ENCODE measurements around the gene SUV39H2. TPM values are rescaled to one million over a fixed set of nuclear protein-coding genes. Genes with fewer than 3 reads are reported as not detected.

Gene SUV39H2
- polyA plus RNA-seq, 1 donor (not counting 4 experiments of a cell fraction or from before 2014, with no cell fraction given), result 11.8 TPM

DNA sequence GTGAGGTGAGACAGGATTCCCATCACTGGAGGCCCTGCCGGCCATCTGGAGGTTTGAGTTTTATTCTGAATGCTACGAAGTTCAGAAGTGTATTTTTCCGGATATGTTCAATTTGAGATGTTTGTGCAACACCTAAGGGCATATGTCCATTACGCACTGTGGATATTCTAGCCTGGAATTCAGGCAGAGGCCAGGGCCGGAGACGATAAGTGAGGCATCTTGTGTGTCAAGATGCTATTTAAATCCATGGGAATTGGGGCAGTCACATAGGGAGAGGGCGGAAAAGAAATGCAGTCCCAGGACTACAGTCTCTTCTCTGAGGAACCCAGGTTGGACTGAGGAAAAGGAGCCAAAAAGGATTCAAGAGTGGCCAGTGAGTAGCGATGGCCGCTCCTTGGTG is 1.9 kb upstream of the SUV39H2 start:
- H3K9me1 ChIP-seq (ENCODE audit: control insufficient read depth, extremely low read depth, insufficient read depth, low read length), result peaks cover 2% of the 10 kb centered on the region
- dilution Hi-C loops (cut with MboI; ENCODE audit: extremely low pct_ligation_motif_present, low sequenced_read_pairs), result no loop called here
- H3K4me1 ChIP-seq (ENCODE audit: control insufficient read depth, extremely low read depth, insufficient read depth, low read length), result peaks cover 36% of the 10 kb centered on the region
- H3K27me3 ChIP-seq (ENCODE audit: control insufficient read depth, extremely low read depth, insufficient read depth, low read length), result no peaks in the 10 kb centered on the region
- no peaks in the 10 kb centered on the region for H4K20me1 ChIP-seq (ENCODE audit: control insufficient read depth, extremely low read depth, insufficient read depth, low read length)
- H3K4me2 ChIP-seq (ENCODE audit: control insufficient read depth, extremely low read depth, insufficient read depth, low read depth, low read length), result peak overlapping the region; percentile 88
- DNase-seq (ENCODE audit: low read depth, low spot score) (no peak), FAIRE-seq (no peak)
- H3K9me3 ChIP-seq (ENCODE audit: control insufficient read depth, low read depth, low read length), result no peaks in the 10 kb centered on the region
- no peak overlapping the region for H2AFZ ChIP-seq (ENCODE audit: control insufficient read depth, low read length)
- peaks cover 1 to 9% of the 10 kb centered on the region in 2 experiments for H3K36me3 ChIP-seq (ENCODE audit: control insufficient read depth in 2 of 2, extremely low read depth in 1 of 2, insufficient read depth in 2 of 2, low read length in 2 of 2)
- H3K79me2 ChIP-seq (ENCODE audit: control insufficient read depth, insufficient read depth, low read length), result peaks cover 52% of the 10 kb centered on the region
- TF ChIP-seq, protein P1, sequence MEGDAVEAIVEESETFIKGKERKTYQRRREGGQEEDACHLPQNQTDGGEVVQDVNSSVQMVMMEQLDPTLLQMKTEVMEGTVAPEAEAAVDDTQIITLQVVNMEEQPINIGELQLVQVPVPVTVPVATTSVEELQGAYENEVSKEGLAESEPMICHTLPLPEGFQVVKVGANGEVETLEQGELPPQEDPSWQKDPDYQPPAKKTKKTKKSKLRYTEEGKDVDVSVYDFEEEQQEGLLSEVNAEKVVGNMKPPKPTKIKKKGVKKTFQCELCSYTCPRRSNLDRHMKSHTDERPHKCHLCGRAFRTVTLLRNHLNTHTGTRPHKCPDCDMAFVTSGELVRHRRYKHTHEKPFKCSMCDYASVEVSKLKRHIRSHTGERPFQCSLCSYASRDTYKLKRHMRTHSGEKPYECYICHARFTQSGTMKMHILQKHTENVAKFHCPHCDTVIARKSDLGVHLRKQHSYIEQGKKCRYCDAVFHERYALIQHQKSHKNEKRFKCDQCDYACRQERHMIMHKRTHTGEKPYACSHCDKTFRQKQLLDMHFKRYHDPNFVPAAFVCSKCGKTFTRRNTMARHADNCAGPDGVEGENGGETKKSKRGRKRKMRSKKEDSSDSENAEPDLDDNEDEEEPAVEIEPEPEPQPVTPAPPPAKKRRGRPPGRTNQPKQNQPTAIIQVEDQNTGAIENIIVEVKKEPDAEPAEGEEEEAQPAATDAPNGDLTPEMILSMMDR (optimal IDR thresholded peaks at IDR 0.05 in 1 of 3, IDR thresholded peaks at IDR 0.05 in 1 of 3, conservative IDR thresholded peaks at IDR 0.05 in 1 of 3; ENCODE audit: extremely low read depth in 1 of 3, insufficient read depth in 2 of 3, low read length in 3 of 3), result no peak
- no peak for TF ChIP-seq EZH2 (IDR thresholded peaks at IDR 0.05; ENCODE audit: low read length)
- peak overlapping the region in 1 of 3 experiments; percentile 89 for H3K4me3 ChIP-seq (ENCODE audit: control insufficient read depth in 2 of 3, extremely low read depth in 1 of 3, insufficient read depth in 2 of 3, low read depth in 1 of 3, low read length in 3 of 3)
- H3K9ac ChIP-seq (ENCODE audit: control insufficient read depth, extremely low read depth, insufficient read depth, low read length), result no peak overlapping the region
- peak overlapping the region; percentile 96 for H3K27ac ChIP-seq (ENCODE audit: control insufficient read depth, insufficient read depth, low read length)

DNA sequence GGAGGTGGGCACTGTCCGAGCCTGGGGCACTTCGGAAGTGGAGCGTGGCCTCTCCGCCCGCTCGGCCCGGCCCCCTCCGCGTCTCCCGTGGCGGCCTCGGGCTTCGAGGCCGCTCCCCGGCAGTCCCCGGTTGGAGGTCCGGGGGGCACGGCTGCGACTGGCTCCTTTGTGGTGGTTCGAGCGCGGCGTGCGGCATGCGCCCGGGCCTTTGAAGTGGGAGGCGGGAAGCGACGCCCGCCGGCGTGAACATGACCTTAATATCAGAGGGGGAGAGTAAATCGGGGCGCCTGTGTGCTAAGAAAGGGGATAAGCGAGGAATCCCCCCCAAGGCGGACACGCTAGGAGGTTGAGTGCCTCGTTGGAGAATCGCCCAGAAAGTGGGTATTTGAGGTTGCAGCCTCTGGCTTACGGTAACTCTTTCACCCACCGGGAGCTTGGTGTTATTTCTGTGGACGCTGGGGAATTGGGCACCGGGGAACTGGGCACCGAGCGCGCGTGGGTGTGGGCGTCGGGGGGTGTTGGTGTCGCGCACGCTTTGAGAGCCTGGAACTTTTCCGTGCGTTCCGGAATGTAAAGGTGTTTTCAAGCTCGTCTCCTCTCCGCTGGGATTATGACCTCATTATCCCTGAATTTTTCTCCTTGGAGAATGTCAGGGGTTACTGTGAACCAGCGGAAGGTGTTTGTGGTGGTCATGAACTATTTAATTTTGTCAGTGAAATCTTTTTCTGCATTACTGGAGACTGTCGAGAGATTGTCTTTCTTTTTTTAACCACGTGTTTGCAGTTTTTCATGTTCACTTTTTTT is 660 bp downstream of the SUV39H2 start:
- no peaks in the 10 kb centered on the region for H3K9me3 ChIP-seq (ENCODE audit: control insufficient read depth, low read depth, low read length)
- H3K9me1 ChIP-seq (ENCODE audit: control insufficient read depth, extremely low read depth, insufficient read depth, low read length), result peaks cover 2% of the 10 kb centered on the region
- peak overlapping the region; percentile 76 for H2AFZ ChIP-seq (ENCODE audit: control insufficient read depth, low read length)
- peaks cover 2 to 7% of the 10 kb centered on the region in 2 experiments for H3K36me3 ChIP-seq (ENCODE audit: control insufficient read depth in 2 of 2, extremely low read depth in 1 of 2, insufficient read depth in 2 of 2, low read length in 2 of 2)
- no peaks in the 10 kb centered on the region for H3K27me3 ChIP-seq (ENCODE audit: control insufficient read depth, extremely low read depth, insufficient read depth, low read length)
- FAIRE-seq (no peak), DNase-seq (ENCODE audit: low read depth, low spot score) (no peak)
- H3K4me3 ChIP-seq (ENCODE audit: control insufficient read depth in 2 of 3, extremely low read depth in 1 of 3, insufficient read depth in 2 of 3, low read depth in 1 of 3, low read length in 3 of 3), result peak overlapping the region; percentile 80 to 100 (median 89)
- H4K20me1 ChIP-seq (ENCODE audit: control insufficient read depth, extremely low read depth, insufficient read depth, low read length), result no peaks in the 10 kb centered on the region
- H3K27ac ChIP-seq (ENCODE audit: control insufficient read depth, insufficient read depth, low read length), result peak overlapping the region; percentile 96
- peaks cover 20% of the 10 kb centered on the region for H3K4me1 ChIP-seq (ENCODE audit: control insufficient read depth, extremely low read depth, insufficient read depth, low read length)
- H3K79me2 ChIP-seq (ENCODE audit: control insufficient read depth, insufficient read depth, low read length), result peaks cover 68% of the 10 kb centered on the region
- H3K4me2 ChIP-seq (ENCODE audit: control insufficient read depth, extremely low read depth, insufficient read depth, low read depth, low read length), result peak overlapping the region; percentile 97
- H3K9ac ChIP-seq (ENCODE audit: control insufficient read depth, extremely low read depth, insufficient read depth, low read length), result peak overlapping the region; percentile 99
- dilution Hi-C loops (cut with MboI; ENCODE audit: extremely low pct_ligation_motif_present, low sequenced_read_pairs), result no loop called here
- TF ChIP-seq, protein P1 (optimal IDR thresholded peaks at IDR 0.05 in 1 of 3, IDR thresholded peaks at IDR 0.05 in 1 of 3, conservative IDR thresholded peaks at IDR 0.05 in 1 of 3; ENCODE audit: extremely low read depth in 1 of 3, insufficient read depth in 2 of 3, low read length in 3 of 3), result no peak
- no peak for TF ChIP-seq EZH2 (IDR thresholded peaks at IDR 0.05; ENCODE audit: low read length)
